COR-L47 (cell line): Measurements from ENCODE around the gene CHN2.

Experiments used
- DNase-seq: peaks from one replicate; lab custom pipeline; 2025; lab: John Stamatoyannopoulos, UW

The CHN2 gene

DNA sequence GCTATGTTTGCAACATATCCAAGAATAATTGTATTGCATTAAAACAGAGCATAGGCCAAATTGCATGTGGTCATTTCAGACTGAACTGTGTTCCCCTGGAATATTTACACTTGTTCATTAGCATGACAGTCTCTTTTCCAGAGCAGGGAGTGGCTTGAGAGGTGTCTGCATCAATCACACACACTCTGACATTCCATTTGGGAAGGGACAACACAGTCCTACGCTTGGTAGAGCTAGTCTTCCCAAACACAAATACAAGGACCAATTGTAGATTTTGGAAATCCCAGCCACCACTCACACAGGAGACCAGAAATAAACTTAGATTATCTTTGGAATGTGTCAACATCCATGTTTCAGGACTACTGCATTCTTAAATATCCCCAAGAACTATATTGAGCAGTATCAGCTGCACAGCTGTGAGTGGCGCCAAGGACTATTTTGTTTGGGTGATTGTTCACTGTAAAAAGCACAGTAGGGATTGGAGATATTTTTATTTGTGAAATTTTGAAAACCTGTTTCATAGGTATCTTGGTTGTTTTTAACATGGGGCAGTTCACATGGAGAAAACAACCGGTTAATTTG lies 275.5 kb downstream of the CHN2 start:
- no peak for DNase-seq

DNA sequence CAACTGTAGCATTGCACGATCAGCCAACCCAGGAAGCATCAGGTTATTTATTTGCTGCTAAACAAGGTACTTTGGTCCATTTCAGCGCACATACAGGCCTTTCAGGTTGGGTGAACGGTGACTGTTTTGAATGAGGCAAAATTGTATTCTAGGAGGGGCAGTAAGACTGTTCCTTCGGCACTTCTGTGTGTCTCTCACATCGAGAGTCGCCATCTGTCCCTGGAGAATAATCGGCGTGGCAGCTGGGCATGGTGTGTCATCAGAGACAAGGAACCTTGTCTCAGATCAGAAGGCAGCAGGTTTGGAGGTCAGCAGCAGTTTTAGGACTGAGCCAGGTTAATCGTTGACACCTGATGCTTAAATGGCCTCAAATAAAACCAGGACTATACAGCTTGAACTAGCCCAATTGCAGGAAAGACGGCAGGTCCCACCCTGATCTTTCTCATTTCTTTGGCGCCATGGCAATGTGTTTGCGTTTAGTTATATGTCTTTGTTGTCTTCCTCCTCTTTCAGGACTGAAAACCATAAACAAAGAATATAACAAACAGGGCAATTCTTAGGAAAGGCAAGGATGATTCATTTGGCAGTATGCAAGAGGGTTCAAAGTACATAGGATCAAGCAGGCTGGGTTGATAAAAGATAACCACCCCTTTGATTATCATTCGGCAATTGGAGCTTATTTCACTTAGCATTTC lies 277.0 kb downstream of the CHN2 start:
- DNase-seq, result no peak

DNA sequence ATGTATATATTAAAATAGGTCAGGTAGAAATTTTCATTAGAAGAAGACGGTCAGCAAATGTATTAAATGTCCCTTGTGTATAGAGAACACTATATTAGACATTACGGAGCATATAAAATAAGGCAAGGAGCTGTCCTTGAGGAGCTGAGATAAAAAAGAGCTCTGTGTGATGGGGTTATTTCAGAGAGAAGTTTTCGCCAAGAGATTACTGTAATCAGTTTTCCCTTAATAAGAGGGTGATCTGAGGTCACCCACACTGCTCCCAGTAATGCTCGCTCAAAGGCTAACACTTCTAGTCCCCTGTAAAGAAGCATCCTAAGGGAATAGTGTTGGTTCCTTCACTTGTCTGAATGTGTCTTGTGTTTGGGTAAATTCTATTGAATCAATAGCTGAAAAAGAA lies 282.3 kb downstream of the CHN2 start:
- no peak for DNase-seq

DNA sequence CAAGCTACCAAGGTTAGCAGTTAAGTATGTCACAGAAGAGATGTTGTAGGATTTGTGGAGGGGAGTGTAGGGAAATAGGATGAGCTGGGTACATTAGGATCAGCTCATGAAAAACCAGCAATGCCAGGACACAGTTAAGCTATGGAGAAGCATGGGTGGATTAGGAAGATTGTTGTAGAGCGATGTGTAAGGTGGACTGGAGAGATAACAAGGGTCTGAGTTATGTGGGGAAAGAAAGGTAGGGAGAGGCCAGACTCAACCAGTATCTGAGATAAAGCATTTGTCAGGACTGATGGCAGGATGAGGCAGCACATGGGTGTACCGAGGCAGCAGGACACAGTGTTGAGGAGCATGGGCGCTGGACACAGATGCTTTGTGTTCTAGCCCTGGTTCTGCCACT lies 283.7 kb downstream of the CHN2 start:
- DNase-seq, result no peak

GRCh38 chr7:29478687-29479240 lies 284.2 kb downstream of the CHN2 start:
- DNase-seq, result no peak

GRCh38 chr7:29479301-29480200 lies 285.0 kb downstream of the CHN2 start:
- no peak for DNase-seq

DNA sequence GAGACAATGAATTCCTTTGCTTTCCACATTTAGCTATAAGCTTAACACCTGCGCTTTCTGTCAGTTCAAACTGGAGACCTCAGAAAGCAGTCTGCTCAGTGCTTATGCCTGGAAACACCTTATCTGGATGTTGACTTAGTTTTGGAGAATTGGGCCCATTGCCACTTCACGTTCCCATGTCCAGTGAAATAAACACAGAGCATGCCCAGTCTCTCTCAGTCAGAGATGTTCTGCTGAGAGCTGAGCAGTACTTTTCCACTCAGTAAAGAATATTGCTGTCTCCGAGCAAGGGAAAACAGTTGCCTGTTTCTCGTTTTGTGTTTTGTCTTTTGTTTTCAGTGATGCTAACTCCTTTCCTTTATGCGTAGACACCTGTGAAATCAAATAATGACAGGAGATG lies 285.9 kb downstream of the CHN2 start:
- no peak for DNase-seq

GRCh38 chr7:29480934-29481651 lies 286.5 kb downstream of the CHN2 start:
- DNase-seq, result no peak

DNA sequence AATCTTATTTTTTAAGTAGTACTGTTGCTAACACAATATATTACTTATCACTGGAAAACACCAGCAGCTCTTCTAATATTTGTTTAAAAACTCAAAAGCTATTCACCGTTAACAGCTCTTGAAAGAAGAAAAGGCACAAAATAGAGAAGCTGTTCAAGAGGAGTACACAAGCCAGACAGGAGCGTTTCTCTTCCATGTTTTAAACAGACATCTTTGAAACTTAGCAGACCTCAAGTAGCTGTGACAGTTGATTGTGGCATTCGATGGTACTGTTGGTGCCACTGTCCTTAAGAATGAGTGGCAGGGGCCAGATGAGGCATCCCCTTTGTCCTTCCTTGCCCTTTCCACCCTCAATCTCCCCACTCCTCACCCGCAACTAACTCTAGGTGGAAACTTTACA lies 287.5 kb downstream of the CHN2 start:
- DNase-seq, result no peak

DNA sequence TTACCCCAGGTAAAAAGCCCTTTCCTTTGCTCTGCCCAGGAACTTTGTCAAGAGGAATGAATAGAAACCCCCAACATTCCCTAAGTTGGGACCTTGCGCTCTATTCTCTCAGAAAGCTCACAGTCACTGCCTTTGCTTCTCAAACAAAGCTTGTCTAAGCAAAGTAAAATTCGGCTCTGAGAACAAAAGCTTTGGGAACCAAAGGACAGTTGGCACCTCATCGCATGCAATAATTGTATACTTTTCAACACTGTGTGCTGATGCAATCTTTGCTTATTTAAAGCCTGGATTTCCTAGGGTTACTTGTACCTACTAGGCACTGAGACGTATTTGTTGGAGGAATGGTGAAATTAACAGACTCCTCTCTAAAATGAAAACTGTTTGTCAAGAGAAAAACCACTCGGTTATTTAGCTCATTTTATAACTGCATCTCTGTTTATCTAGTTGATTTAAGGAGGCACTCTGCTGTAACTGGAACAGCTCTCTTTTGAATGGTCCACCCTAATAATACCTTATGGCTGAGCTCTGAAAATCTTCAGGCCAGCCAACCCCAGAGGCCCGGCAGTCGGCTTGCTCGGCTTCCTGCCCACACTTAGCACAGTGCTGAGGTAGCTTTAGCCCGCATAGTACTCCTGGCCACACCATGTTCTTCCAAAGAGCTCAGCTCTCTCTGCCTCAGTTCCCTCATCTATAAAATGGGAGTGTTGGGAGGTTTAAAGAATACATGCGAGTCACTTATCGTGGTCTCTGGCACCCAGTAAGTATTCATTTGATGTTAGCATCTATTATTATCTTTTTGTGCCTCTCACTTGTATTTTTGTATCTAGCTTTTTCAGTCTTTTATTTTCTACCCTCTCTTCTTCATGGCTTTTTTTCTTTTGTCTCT lies 288.9 kb downstream of the CHN2 start:
- DNase-seq, result no peak

- no peak for DNase-seq
Observed at GRCh38 chr7:29484280-29484679, 289.7 kb downstream of the CHN2 start.

- DNase-seq, result peak; percentile 52
Observed at GRCh38 chr7:29485339-29486190, 291.0 kb downstream of the CHN2 start.

DNA sequence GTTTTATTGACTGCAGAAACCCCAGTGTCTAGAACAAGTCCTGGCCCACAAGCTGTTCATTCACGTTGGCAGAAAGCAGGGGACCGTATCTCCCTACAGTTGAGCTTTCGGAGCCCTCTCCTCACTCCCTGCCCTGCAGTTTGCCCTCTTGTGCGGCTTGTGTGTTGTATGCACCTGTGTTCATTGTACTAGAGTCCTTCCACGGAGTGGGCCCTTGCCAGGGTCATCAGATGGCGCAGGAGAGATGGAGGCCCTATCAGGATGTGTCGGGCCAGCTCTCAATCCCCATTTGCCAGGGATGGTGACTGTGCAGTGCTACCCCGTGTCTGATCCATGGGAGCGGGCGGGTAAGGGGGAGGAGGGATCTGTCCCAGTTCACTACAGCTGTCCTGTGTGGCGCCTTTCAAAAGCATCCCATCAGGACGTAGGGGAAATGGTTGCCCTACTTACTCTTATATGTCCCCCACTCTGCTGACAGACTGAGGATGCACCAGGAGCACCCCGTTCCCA lies 291.7 kb downstream of the CHN2 start:
- no peak for DNase-seq

GRCh38 chr7:29487424-29487823 lies 292.8 kb downstream of the CHN2 start:
- no peak for DNase-seq

- DNase-seq, result no peak
Observed at GRCh38 chr7:29488203-29488970, 293.8 kb downstream of the CHN2 start.

DNA sequence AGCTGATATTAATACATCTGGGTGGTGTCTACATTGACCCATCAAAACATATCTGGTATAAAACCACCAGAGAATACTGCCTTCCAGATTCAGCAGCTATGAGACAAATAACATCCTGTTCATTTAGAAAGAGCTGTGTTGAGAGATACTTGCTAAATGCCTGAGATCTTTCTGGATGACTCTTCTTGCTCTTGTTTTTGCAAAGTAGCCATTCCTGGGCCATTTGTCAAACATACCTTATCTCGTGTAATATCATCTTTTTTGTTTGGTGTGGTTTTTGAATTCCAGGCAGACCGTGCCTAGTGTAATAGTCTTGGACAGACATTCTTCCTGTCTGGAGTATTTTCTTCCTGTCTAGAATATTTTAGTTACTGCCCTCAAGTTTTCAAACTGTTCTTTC lies 294.4 kb downstream of the CHN2 start:
- no peak for DNase-seq

DNA sequence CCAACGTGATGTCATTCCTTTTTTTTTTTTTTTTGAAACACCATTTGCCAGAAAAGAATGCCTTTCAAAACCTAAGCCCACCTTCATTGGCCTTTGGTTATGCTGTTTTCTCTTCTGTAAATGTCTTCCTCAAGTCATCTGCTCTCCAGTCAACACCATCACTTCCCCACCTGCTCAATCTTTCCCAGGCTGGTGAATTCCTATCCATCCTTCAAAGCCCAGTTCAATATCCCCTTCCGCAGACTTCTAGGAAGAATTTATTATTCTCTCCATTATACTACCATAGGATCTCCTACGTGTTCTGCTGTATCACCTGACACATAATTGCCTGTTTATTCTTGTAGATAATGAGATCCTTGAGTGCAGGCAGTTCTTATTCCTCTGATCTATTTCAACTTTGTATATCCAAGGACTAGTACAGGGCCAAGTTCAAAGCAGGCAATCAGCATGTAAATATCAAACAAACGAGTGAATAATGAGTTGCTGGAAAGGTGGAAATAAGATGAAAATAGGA lies 295.6 kb downstream of the CHN2 start:
- DNase-seq, result no peak

DNA sequence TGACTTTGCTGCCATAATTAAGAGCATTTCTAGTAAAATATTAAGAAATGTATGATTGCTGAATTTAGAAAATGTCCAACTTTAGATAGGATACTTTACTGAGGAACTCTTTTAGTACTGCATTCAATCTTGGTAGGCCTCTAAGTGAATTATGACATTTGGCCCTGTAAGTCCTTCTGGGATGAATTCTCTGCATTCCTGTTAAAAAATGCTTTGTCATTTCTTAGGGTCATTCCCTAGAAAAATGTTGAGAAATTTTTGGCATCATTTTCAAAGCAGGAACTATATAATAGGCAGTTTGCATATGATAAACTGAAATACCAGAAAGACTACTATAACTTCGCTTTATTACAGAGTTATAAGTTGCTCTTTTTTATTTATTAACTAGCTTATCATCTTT lies 299.8 kb downstream of the CHN2 start:
- no peak for DNase-seq

DNA sequence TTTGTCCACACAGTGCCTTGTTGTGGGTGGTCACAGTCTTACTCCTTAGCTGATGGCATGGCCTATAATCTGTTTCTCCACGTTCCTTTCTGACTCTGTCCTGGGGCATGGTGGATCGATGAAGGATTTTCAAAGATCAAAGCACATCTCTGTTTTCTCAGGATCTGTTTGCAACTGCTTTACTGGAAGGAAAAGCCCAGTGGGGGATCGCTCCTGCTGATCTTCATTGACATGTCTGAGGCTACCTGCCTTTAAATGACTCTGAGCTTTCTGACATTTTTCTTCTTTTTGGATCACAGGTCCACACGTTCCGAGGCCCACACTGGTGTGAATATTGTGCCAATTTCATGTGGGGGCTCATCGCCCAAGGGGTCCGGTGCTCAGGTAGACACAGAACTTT lies 301.1 kb downstream of the CHN2 start:
- DNase-seq, result no peak
